GM21360 (cell line): ENCODE results near the gene MAGOH.
A peak's percentile ranks its signal among the peaks of the same experiment; 100 is the strongest.

ENCODE experiments used
- ATAC-seq: cut with Tn5 transposase; IDR thresholded peaks from one replicate; pipeline ENCODE4 v1.9.1; 2021; ENCODE audit warnings: mild to moderate bottlenecking, moderate library complexity; ENCODE audit not compliant: unreplicated experiment

The MAGOH gene

DNA sequence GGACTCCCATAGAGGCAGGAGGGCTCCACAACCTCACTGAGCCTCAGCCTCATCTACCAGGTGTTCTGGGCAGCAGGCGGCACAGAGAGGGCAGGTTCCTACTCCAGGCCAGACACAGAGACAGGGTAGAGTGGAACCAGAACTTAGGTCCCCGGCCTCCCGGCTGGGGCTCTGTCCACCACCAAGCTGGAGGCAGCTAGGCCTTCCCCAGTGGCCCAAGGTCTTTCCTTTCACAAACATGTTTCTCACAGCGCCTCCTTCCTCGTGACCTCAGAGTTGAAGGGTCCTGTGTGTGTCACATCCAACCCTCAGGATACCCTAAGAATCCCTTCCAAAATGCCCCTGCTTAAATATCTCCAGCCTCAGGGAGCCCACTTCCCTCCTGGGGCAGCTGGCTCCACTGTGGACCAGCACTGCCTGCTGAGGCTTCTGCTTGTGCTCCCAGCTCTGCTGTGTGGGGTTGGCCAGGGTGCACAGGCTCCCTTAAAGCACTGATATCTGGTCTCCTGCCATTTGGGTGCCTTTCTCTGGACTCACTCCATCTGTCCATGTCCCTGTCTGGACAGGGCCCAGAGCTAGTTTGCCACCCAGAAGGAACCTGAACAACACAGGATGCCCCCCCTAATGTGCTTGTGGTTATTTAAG is 33.2 kb upstream of the MAGOH start:
- ATAC-seq = no peak

DNA sequence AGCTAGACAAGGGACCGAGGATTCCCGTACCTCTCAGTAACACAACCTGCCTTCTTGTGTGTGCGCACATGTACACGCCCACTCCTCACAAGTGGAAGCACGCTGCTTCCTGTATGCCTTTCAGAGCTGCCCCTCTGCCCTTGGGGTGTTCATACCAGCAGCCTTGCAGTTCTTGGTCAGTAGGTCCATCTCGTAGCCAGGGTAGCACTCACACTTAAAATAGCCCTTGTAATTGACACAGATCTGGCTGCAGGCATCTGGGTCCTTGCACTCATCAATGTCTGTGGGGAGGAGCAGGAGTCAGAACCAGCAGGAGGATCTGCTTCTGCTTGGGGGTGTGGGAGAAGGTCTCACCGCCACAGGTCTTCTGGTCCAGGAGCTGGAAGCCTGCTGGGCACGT is 32.6 kb upstream of the MAGOH start:
- ATAC-seq = no peak

DNA sequence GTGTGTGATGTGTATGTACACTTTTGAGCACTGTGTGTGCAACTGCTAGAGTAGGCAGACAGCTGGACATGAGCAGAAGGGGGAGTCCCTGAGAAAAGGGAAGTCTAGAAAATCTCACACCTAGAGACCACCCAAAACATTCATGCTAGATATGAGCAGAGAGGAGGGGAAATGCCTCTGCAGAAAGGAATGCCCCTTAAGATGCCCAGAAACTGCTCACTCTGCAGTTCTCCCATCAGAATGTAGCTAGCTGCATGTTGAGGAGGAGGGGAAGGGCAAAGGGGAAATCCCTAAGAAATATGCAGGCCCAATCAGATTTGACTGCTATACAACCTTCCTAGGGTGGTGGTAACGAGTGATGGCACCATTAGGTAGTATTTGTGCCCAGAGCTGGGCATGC is 31.8 kb upstream of the MAGOH start:
- ATAC-seq = no peak

DNA sequence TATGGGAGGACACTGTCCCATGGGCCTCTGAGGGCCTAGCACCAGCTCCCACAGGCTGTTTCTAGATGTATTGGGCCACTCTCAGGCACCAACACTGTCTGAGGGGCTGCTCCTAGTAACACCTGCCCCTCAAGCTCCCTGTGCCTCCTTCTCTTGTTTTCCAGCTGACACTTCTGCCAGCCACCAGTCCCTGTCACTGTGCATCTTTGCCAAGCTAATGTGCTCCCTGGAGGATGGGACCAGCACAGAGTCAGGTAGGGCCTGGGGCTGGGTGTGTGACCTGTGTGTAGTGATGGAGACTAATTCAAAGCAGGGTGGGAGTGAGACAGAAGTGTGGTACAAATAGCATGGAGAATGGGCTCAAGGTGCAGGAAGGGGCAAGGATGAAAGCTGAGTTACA is 29.4 kb upstream of the MAGOH start:
- no peak for ATAC-seq

DNA sequence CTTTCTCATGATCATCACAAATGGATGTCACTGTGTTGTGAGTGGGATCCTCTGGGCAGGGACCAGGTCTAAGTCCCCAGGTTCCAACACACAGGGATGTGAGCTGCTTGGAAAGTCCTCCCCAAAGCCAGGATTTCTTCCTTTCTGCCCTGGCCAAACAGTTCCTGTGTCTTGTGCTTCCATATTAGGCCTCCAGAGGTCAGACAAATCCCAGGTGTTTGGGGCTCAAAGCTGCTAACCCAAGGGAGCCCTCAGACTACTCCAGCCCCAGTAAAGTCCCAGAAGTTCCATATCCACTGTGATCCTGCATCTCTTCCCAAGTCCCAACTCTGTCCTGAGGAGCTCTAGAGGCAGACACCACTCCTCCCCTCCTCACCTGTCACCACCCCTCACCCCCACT is 27.7 kb upstream of the MAGOH start:
- ATAC-seq = no peak

DNA sequence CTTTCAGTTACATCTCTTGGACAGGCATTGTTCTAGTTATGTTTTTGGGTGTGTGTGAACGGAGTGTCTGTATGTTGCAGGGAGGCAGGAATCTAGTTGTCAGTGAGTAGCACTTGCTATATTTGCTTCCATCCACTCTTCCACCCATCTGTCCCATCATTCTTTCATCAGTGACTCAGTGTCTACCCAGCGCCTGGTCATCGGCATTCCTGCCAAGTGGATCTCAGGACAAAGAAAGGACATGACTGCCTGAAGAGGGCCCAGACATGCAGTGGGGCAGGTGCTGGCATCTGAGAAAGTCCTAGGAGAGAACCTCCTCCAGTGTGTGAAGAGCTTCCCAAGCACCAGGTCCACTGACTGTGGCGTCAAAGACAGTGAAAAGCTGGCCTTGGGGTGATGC is 27.3 kb upstream of the MAGOH start:
- ATAC-seq = no peak

DNA sequence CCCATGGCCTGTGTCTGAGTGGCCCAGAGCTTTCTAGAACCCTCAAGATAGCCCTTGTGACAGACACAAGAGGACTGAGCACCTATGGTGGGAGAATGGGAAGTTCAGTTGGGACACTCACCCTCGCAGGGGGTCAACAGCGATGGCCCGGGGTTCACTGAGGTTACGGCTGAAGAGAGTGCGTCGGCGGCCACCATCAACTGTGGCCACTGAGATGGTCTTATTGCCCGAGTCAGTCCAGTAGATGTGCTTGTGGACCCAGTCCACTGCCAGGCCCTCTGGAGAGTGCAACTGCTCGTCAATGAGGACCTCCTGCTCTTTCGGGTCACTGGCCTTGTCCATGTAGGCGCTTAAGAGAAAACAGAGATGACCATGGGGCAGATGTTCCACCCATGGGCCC is 25.7 kb upstream of the MAGOH start:
- no peak for ATAC-seq

DNA sequence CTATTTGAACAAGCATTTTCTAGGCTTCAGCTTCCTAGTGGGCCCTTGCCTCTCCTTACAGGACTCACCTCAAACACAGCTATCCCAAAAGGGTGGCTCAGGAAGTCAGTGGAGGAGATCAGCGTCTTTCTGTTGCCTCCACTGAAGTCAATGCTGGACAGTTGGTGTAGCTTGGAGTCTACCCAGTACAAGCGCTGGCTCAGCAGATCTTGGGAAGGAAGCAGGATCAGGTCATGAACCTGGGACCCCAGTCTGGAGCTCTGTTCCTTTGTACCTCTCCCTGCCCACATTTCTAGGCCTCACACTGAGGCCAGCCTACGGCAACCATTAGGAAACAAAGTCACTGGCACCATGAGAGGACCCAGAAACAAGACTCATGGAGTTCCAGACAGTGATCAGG is 23.7 kb upstream of the MAGOH start:
- no peak for ATAC-seq

DNA sequence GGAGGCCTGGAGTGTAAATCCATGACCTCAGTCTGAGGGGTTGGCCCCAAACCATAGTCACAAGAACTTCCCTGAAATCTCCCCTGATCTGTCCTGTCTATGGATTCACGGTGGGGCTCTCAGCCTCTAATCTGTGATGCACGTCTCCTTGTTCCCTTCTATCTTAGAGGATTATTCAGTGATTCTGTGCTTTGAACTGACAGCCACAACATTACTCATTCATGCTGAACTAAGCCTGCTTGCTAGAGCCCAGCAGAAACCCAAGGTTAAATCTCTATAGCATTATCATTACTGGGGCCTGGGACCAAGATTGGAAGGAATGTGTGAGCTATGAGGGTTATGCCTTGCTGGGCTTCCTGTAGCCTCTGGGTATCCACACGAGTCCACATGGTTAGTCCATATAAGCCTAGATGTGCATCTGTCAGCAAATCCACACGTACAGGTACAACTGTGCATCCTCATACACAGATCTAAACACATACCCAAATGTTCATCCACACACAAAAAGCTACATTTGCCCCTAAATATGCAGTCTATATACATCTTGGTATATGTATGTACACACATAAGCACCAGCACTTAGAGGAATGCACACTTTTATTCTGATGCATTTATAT is 22.4 kb upstream of the MAGOH start:
- ATAC-seq = no peak

DNA sequence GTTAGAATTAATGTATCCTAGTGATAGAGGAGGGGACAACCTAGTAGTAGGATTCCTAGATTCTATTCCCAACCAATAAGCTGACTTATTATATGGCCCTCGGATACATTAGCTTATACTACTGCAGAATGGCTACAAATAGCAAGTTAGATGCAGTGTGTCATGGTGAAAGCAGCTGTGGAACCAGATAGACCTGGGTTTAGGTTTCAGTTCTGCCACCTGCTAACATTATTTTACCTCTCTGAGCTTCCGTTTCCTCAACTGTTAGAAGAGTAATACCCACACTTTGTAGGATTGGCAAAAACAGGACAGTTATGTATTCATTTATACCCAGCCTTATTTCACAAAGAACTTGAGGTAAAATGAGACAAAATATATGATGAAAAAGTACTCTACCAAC is 21.6 kb upstream of the MAGOH start:
- ATAC-seq = peak; percentile 77

DNA sequence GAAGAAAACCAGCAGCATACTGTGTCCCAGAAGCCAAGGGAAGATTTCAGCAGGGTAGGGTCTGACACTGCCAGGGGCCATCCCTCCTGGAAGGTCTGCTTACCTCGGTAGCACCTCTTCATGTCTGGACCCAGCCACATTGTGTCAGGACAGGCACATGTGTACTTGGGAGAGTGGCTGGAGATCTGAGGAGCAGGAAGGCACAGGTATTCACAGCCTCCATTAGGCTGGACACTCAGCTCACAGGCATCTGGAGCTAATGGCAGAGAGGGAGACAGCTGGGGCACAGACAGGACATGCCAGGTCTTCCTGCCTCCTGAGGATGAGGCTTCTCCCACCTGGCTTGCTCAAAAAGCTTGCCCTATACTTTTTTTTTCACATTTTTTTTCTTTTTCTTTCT is 19.9 kb upstream of the MAGOH start:
- no peak for ATAC-seq

DNA sequence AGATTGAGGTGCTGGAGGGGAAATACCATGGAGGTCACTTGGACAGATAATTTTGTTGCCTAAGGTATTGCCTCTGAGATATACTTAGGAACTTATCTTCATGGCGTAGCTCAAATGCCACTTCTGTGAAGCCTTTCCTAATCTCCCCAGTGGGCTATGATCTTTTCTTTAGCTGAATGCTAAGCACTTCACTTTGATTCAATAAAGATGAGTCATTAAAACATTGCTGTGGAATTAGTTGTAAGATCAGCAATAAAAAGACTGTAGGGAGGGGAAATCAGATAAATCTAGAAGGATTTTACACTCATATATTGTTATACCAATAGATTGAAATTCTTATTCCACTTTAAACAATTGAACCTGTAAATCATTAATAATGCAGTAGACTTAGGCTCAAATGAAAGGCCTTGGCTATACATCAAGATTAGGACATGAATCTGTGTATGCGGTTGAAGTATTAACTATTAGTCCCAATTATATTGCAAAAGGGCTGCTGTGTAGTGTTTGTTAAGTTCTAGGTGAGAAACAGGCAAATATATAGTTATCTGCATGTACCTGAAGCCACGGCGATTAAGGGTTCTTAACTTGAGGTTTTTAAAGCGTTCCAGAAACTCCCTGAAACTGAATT is 19.2 kb upstream of the MAGOH start:
- ATAC-seq = no peak

DNA sequence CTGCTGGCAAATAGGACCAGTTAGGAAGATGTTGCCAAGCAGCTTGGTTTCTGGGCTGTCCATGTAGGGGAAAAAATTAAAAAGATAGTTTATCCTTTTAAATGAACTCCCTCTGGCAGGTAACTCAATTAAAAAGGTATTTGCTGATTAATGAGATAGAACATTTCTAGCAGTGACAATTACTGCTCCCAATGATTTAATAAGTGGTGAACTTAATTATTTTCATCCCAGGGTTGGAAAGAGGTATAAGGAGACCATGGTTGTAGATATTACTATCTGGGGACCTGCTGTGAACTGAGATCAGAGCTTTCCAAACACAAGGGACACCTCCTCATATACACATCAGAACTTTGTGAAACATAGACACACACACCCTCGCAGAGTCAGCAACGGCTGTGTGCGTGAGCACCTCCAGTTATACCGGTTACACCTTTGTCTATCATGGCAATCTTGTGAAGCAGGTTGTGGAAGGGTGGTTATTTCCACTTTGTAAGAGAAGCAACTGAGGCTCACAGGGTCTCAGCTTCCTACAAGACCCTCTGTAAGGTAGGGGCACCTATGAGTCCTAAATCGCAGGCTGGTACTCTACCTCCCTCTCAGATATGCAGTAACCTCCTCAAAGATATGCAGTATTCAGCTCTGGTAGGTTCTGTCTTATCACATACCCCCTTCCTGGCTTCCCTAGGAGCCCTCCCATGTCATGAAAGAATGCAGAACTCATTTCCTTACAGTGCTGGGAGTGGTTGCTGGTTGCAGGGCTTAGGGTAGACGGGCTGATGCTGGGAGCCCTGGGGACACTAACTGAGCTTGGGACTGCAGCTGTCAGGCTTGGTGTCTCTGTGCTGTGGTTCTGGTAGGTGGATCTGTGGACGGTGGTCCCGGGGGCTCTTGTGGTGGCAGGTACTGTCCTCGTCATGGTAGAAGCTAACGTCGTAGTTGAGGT is 18.5 kb upstream of the MAGOH start:
- ATAC-seq = no peak

DNA sequence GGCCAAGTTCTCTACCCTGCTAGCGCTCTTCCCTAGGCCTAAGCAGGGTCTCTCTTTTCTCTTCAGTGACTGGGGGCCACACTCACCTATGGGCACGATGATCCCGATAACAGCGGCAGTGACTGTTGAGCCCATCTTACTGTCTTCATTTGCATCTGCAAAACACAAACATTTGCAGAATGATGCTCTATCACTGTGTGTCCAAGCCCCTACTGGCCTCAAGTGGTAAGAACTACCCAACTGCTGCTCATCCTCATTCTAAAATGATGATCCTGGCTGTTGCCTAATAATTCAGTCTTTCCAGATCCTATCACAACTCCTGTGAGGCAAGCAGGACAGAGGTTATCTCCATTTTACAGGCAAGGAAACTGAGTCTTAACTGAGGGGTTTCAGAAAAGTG is 16.7 kb upstream of the MAGOH start:
- ATAC-seq = no peak

DNA sequence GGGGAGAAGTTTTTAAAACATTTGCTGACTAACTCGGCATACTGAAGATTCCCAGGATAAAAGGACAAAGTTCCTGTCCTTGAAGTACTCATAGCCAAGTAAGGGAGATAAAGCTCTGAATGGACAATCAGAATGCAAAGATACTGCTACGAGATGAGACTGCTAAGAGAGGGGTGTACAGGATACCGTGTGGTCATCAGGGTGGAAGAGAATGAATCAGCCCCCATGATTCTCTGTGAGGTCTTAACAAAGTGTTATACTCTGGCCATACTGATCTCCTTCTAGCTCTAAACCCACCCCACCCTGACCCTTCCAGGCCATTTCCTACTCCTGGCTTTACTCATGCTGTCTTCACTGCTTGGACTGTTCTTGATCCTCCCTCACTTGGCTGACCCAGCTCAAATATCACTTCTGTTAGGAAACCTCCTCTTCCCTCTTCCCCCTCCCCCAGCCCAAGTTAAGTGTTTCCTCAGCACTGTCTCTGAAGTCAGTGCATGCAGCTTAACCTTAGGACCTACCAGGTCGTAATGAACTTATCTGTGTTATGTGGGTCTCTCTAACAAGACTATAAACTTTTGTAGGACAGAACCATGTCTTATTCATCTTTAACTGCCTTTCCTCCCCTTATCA is 15.8 kb upstream of the MAGOH start:
- no peak for ATAC-seq

DNA sequence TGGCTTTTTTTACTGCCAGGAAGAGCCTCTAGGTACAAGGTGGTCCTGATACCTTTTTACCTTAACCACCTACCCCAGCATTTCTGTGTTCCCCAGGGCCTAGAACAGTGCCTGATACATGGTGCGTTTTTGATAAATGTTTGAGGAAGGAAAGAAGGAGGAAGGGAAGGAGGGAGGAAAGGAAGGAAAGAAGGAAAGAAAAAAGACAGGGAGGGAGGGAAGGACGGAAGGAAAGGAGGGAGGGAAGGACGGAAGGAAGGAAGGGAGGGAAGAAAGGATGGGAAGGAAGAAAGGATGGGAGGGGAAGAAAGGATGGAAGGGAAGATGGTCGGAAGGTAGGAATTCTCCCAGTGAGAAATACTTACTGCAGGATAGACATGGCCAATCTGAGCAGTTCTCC is 12.0 kb upstream of the MAGOH start:
- ATAC-seq = no peak

DNA sequence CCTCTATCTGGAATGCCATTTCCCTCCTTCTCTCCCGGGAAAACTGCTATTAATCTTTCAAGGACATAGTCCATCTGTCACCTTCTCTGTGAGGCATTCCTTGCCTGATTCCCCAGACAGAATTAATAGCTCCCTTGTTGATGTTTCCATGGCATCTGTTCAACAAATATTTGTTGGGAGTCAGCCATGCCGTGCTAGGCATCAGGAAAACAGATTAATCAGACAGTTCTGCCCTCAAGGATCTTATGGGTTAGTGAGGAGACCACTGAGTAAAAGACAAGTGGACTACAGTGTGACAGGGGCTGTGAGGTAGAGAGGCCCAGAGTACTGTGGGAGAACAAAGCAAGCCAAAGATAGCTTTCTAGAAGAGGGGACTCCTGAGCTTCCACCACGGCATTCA is 11.4 kb upstream of the MAGOH start:
- no peak for ATAC-seq

DNA sequence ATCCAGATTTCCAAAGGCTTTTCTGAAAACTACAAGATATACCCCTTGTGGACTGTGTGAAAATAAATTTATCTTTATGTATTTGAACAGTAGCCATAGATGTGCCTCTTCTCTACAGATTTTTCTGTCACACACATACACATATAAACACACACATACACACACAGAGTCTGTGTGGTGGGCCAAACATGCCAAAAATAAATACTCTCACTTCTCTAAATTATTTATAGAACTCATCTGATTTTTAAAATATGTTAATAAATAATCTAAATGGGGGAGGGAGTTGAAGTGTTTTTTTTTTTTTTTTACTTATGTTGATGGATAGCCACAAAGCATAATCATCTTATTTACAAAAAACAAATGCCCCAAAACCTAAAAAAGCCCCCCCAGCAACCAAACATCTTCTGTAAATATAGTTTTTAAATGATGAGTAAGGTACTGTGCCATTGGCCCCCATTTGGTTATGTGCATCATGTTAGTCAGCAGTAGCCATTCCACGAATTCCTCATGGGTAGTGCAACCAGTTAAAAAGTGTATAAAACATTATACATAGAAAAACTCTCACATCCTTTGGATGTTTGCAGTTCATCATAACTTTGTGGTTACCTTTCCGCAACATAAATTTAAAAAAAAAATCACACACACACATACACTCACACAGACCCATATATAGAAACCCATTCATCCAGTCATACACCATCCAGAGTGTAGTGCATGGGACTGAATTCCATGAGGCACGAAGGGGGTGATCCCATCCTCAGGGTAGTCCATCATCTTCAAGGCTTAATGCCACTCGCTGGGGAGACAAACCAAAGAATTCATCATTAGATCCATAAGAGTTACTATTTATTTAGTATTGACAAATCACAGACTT is 8.2 kb upstream of the MAGOH start:
- ATAC-seq = no peak

DNA sequence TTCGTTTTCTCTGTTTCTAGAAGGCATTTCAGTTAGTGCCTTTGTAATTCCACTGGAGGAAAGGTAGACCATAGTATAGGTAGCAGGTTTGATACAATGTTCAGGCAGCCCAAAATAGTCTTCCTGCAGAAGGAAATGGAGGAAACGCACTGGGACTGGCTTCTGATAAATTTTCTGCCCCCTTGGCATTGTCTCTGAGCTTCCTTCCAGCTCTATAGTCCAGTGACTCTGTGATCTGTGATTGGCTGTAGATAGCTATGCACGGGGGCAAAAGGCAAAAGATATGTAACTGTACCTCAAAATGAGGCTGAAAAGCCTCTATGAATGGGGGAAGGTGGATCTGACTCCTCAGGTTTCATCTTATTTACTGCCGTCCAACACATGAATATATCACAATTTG is 5.8 kb upstream of the MAGOH start:
- ATAC-seq = no peak

DNA sequence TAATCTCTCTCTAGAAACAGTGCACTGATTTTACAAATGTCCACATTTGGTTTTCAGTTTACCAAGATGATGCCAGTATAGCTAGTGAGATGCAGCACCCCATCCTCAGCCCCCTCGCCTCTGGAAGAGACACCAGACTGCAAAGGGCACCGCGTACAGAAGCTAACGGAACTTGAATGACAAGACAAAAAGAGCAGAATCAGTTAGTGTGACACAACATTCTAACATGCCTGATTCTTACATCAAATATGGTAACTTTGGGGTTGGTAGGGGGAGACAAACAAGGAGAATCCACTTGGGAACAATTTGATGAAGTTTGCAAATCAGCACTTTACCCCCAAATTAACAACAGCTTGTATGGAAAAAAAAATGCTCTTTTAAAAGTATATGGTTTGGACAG is 4.1 kb upstream of the MAGOH start:
- no peak for ATAC-seq
